Trophoblast cell (in vitro differentiated cells and primary cell): Measurements from ENCODE around the gene SPRY1.

Source experiments
- DNase-seq, 2 donors: peaks; one replicate each; pipeline ENCODE4 v3.0.0-alpha.2; 2016
- H2AFZ ChIP-seq: 2 replicates; pipeline ENCODE4 v1.6.1; 2013; ENCODE audit warnings: low read length, moderate library complexity, mild to moderate bottlenecking; ENCODE audit not compliant: insufficient read depth, poor library complexity
- H2AK5ac ChIP-seq: 2 replicates; pipeline ENCODE4 v1.6.1; 2013; ENCODE audit warnings: mild to moderate bottlenecking, low read length
- H2BK120ac ChIP-seq: 2 replicates; pipeline ENCODE4 v1.6.1; 2013; ENCODE audit warnings: low read length, mild to moderate bottlenecking, moderate library complexity; ENCODE audit not compliant: insufficient read depth, poor library complexity
- H2BK12ac ChIP-seq: 2 replicates; pipeline ENCODE4 v1.6.1; 2013; ENCODE audit warnings: mild to moderate bottlenecking, low read length, moderate library complexity
- H2BK5ac ChIP-seq: 2 replicates; pipeline ENCODE4 v1.6.1; 2013; ENCODE audit warnings: low read length, low read depth, moderate library complexity, mild to moderate bottlenecking; ENCODE audit not compliant: poor library complexity
- H3K14ac ChIP-seq: 2 replicates; pipeline ENCODE4 v1.6.1; 2013; ENCODE audit warnings: mild to moderate bottlenecking, low read length
- H3K18ac ChIP-seq: 2 replicates; pipeline ENCODE4 v1.6.1; 2013; ENCODE audit warnings: mild to moderate bottlenecking, low read length
- H3K23ac ChIP-seq: 2 replicates; pipeline ENCODE4 v1.6.1; 2013; ENCODE audit warnings: low read length
- H3K27ac ChIP-seq: 2 replicates; pipeline ENCODE4 v1.5.1; 2013; ENCODE audit warnings: low read depth, mild to moderate bottlenecking, inconsistent platforms, low read length, moderate library complexity
- H3K27me3 ChIP-seq: 2 replicates; pipeline ENCODE4 v1.6.1; 2013; ENCODE audit warnings: inconsistent platforms, mild to moderate bottlenecking, low read length, moderate library complexity; ENCODE audit not compliant: insufficient read depth
- H3K36me3 ChIP-seq, 2 experiments: 1 replicate in 1 of 2; 2 replicates in 1 of 2; pipeline ENCODE4 v1.6.1; 2013; ENCODE audit warnings: low read length in 2 of 2, mild to moderate bottlenecking in 2 of 2, moderate library complexity in 1 of 2; ENCODE audit not compliant: insufficient read depth in 2 of 2, control insufficient read depth in 1 of 2
- H3K4ac ChIP-seq: 2 replicates; pipeline ENCODE4 v1.6.1; 2013; ENCODE audit warnings: low read depth, mild to moderate bottlenecking, low read length, moderate library complexity
- H3K4me1 ChIP-seq, 2 experiments: 1 replicate in 1 of 2; 2 replicates in 1 of 2; pipeline ENCODE4 v1.6.1; 2013; ENCODE audit warnings: low read length in 2 of 2, mild to moderate bottlenecking in 2 of 2, moderate library complexity in 1 of 2; ENCODE audit not compliant: insufficient read depth in 2 of 2, control insufficient read depth in 1 of 2
- H3K4me2 ChIP-seq: 2 replicates; pipeline ENCODE4 v1.6.1; 2013; ENCODE audit warnings: inconsistent platforms, mild to moderate bottlenecking, low read length, moderate library complexity
- H3K4me3 ChIP-seq: 2 replicates; pipeline ENCODE4 v1.5.1; 2013; ENCODE audit warnings: mild to moderate bottlenecking, low read depth, low read length, inconsistent platforms
- H3K79me1 ChIP-seq: one replicate; pipeline ENCODE4 v1.6.1; 2013; ENCODE audit warnings: low read length
- H3K79me2 ChIP-seq: 2 replicates; pipeline ENCODE4 v1.6.1; 2013; ENCODE audit warnings: low read length, mild to moderate bottlenecking; ENCODE audit not compliant: control insufficient read depth, insufficient read depth, poor library complexity
- H3K9ac ChIP-seq: 2 replicates; pipeline ENCODE4 v1.6.1; 2013; ENCODE audit warnings: mild to moderate bottlenecking, low read length
- H3K9me3 ChIP-seq: 2 replicates; pipeline ENCODE4 v1.6.1; 2013; ENCODE audit warnings: low read depth, mild to moderate bottlenecking, control low read depth, inconsistent platforms, low read length; ENCODE audit not compliant: insufficient read depth
- H4K12ac ChIP-seq: 2 replicates; pipeline ENCODE4 v1.6.1; 2013; ENCODE audit warnings: low read depth, mild to moderate bottlenecking, low read length, moderate library complexity
- H4K8ac ChIP-seq: 2 replicates; pipeline ENCODE4 v1.6.1; 2013; ENCODE audit warnings: low read depth, mild to moderate bottlenecking, low read length, moderate library complexity
- H4K91ac ChIP-seq: one replicate; pipeline ENCODE4 v1.6.1; 2013; ENCODE audit warnings: low read depth, mild to moderate bottlenecking, low read length, moderate library complexity
- WGBS: extraction: QIAGEN DNeasy Blood & Tissue Kit; methylation state at CpG from one replicate; pipeline ENCODE4 v1.1.7; 2013; ENCODE audit warnings: missing lambda C conversion rate; ENCODE audit not compliant: insufficient read length, insufficient coverage; ENCODE audit errors: extremely low coverage; 5-methylcytosine and 5-hydroxymethylcytosine counted together

The SPRY1 gene

GRCh38 chr4:123386609-123387008 lies 10.0 kb upstream of the SPRY1 start:
- Histone ChIP-seq H2AFZ (no peak overlapping the region), H3K4me2 (no peak overlapping the region), H3K4ac (no peak overlapping the region), H3K18ac (no peak overlapping the region), H2AK5ac (no peak overlapping the region), H3K79me1 (no peaks in the 10 kb centered on the region), H3K27ac (no peak overlapping the region), H3K27me3 (no peaks in the 10 kb centered on the region), H4K12ac (no peak overlapping the region), H3K36me3 (no peaks in the 10 kb centered on the region), H3K9ac (no peak overlapping the region), H2BK120ac (no peak overlapping the region), H3K9me3 (no peaks in the 10 kb centered on the region), H3K23ac (no peak overlapping the region), H4K91ac (no peak overlapping the region), H3K79me2 (no peaks in the 10 kb centered on the region), H2BK5ac (no peak overlapping the region), H4K8ac (no peak overlapping the region), H3K4me3 (no peak overlapping the region), H3K4me1 (peaks cover 0 to 4% of the 10 kb centered on the region in 2 experiments), H2BK12ac (no peak overlapping the region), H3K14ac (no peak overlapping the region)
- DNase-seq: no peak
- WGBS: no CpG with 5 or more reads among the region's 4 CpGs

- Histone ChIP-seq H3K27me3 (no peaks in the 10 kb centered on the region), H2AFZ (no peak overlapping the region), H3K79me1 (no peaks in the 10 kb centered on the region), H2BK120ac (no peak overlapping the region), H2BK5ac (no peak overlapping the region), H3K4ac (no peak overlapping the region), H3K4me2 (no peak overlapping the region), H3K27ac (no peak overlapping the region), H3K9ac (no peak overlapping the region), H3K14ac (no peak overlapping the region), H3K4me3 (no peak overlapping the region), H3K4me1 (no peaks in the 10 kb centered on the region), H3K18ac (no peak overlapping the region), H3K23ac (no peak overlapping the region), H4K8ac (no peak overlapping the region), H4K91ac (no peak overlapping the region), H2BK12ac (no peak overlapping the region), H2AK5ac (no peak overlapping the region), H3K36me3 (no peaks in the 10 kb centered on the region), H3K79me2 (no peaks in the 10 kb centered on the region), H4K12ac (no peak overlapping the region), H3K9me3 (no peaks in the 10 kb centered on the region)
- no CpG with 5 or more reads among the region's 3 CpGs for WGBS
- peak in 1 of 2 donors; percentile 66 for DNase-seq
Measured at GRCh38 chr4:123390846-123391456, 5.6 kb upstream of the SPRY1 start.

- no peak overlapping the region for H3K14ac ChIP-seq
- no CpG with 5 or more reads among the region's 5 CpGs for WGBS
- no peak overlapping the region for H2BK120ac ChIP-seq
- H3K27ac ChIP-seq: no peak overlapping the region
- H2AK5ac ChIP-seq: no peak overlapping the region
- H3K23ac ChIP-seq: no peak overlapping the region
- no peak overlapping the region for H4K12ac ChIP-seq
- no peak overlapping the region for H3K4me3 ChIP-seq
- H3K9me3 ChIP-seq: no peaks in the 10 kb centered on the region
- no peak overlapping the region for H3K4me2 ChIP-seq
- DNase-seq: no peak
- H3K79me2 ChIP-seq: no peaks in the 10 kb centered on the region
- H3K18ac ChIP-seq: no peak overlapping the region
- no peaks in the 10 kb centered on the region for H3K27me3 ChIP-seq
- no peak overlapping the region for H2BK12ac ChIP-seq
- H3K4ac ChIP-seq: no peak overlapping the region
- H3K9ac ChIP-seq: no peak overlapping the region
- H2BK5ac ChIP-seq: no peak overlapping the region
- no peak overlapping the region for H4K8ac ChIP-seq
- no peak overlapping the region for H4K91ac ChIP-seq
- no peaks in the 10 kb centered on the region for H3K4me1 ChIP-seq
- H2AFZ ChIP-seq: no peak overlapping the region
- peaks cover 2% of the 10 kb centered on the region for H3K79me1 ChIP-seq
- no peaks in the 10 kb centered on the region for H3K36me3 ChIP-seq
Measured at GRCh38 chr4:123393721-123394120, 2.9 kb upstream of the SPRY1 start.

- no CpG with 5 or more reads among the region's 85 CpGs for WGBS
- Histone ChIP-seq H3K4ac (no peak overlapping the region), H3K27me3 (no peaks in the 10 kb centered on the region), H4K91ac (no peak overlapping the region), H3K4me1 (no peaks in the 10 kb centered on the region), H2AK5ac (no peak overlapping the region), H3K23ac (no peak overlapping the region), H2AFZ (peak overlapping the region; percentile 45), H4K12ac (no peak overlapping the region), H3K36me3 (peaks cover 4 to 9% of the 10 kb centered on the region in 2 experiments), H3K4me2 (peak overlapping the region; percentile 96), H3K18ac (peak overlapping the region; percentile 33), H3K9me3 (peaks cover 2% of the 10 kb centered on the region), H3K79me2 (no peaks in the 10 kb centered on the region), H4K8ac (peak overlapping the region; percentile 48), H3K4me3 (peak overlapping the region; percentile 81), H2BK12ac (no peak overlapping the region), H3K14ac (peak overlapping the region; percentile 20), H2BK120ac (no peak overlapping the region), H3K9ac (no peak overlapping the region), H3K27ac (peak overlapping the region; percentile 4), H2BK5ac (no peak overlapping the region), H3K79me1 (peaks cover 4% of the 10 kb centered on the region)
- peak; percentile 28 to 51 for DNase-seq
Measured at GRCh38 chr4:123397144-123398065, 810 bp downstream of the SPRY1 start.
